ENCODE results near the gene MAP3K10.

- TF ChIP-seq RCOR1 (IDR thresholded peaks at IDR 0.05; ENCODE audit: insufficient replicate concordance, low read length) (no peak), POLR2A (IDR thresholded peaks at IDR 0.05; ENCODE audit: low read depth, low read length) (no peak), USF2 (IDR thresholded peaks at IDR 0.05; ENCODE audit: low read depth, low read length) (no peak), RFX5 (IDR thresholded peaks at IDR 0.05; ENCODE audit: low read depth, low read length) (no peak), CTCF (conservative IDR thresholded peaks at IDR 0.05; ENCODE audit: low read depth, low read length) (no peak), MAZ (IDR thresholded peaks at IDR 0.05; ENCODE audit: borderline replicate concordance, low read depth, low read length) (no peak), FOS (IDR thresholded peaks at IDR 0.05; ENCODE audit: low read depth, low read length) (no peak), CHD1 (IDR thresholded peaks at IDR 0.05; ENCODE audit: low read depth, low read length) (no peak)
These were observed 34.2 kb upstream of the MAP3K10 start for GRCh38 chr19:40157059-40157458.
